Endothelial cell of umbilical vein (primary cell): ENCODE results near the gene BUD13. TPM values are rescaled to one million over a fixed set of nuclear protein-coding genes. Genes with fewer than 3 reads are reported as not detected.

Experiments
- BruUV-seq: library from RNA; stranded (reverse); fragments of 400-500 nt; replicated peaks from 2 replicates; lab custom pipeline; 2021; lab: Mats Ljungman, UMichigan
- CTCF ChIA-PET: fragments of 300-600, 350-600 bp; sonication (Branson Sonifier 250); formaldehyde crosslinking; loops from one replicate; lab custom pipeline; 2021; ENCODE audit warnings: antibody characterized with exemption, inconsistent platforms; lab: Charles Lee
- POLR2A ChIA-PET: fragments of 300-600, 350-600 bp; sonication (Branson Sonifier 250); formaldehyde crosslinking; loops from one replicate; lab custom pipeline; 2021; ENCODE audit warnings: antibody characterized with exemption, inconsistent platforms; lab: Charles Lee
- DNase-seq: peaks from one replicate; pipeline ENCODE4 v3.0.0-alpha.2; 2011; ENCODE audit warnings: low read depth, low spot score
- FAIRE-seq: peaks from 2 replicates; lab custom pipeline; 2011; peaks lifted over from hg19 to GRCh38; lab: Jason Lieb, UNC
- H2AFZ ChIP-seq: 2 replicates; pipeline ENCODE4 v1.6.0; 2012; ENCODE audit warnings: low read depth, low read length, control low read depth, inconsistent platforms
- H3K27ac ChIP-seq: 2 replicates; pipeline ENCODE4 v1.5.1; 2011; ENCODE audit warnings: low read depth, mild to moderate bottlenecking, control low read depth, low read length, moderate library complexity; ENCODE audit not compliant: insufficient read depth
- H3K27me3 ChIP-seq, 2 experiments: 2 replicates each; pipeline versions ENCODE4 v1.6.0 to v1.6.1; 2011; ENCODE audit warnings: low read length in 2 of 2, mixed read lengths in 1 of 2; ENCODE audit not compliant: control insufficient read depth in 2 of 2, insufficient read depth in 2 of 2
- H3K36me3 ChIP-seq, 2 experiments: 2 replicates in 1 of 2; 3 replicates in 1 of 2; pipeline ENCODE4 v1.5.1; 2011; ENCODE audit warnings: low read length in 2 of 2, mild to moderate bottlenecking in 1 of 2, moderate library complexity in 1 of 2; ENCODE audit not compliant: control insufficient read depth in 2 of 2, insufficient read depth in 2 of 2; ENCODE audit errors: extremely low read depth in 1 of 2
- H3K4me1 ChIP-seq: 3 replicates; pipeline ENCODE4 v1.5.1; 2011; ENCODE audit warnings: mild to moderate bottlenecking, low read length; ENCODE audit not compliant: control insufficient read depth, insufficient read depth; ENCODE audit errors: extremely low read depth
- H3K4me2 ChIP-seq: 2 replicates; pipeline ENCODE4 v1.6.1; 2011; ENCODE audit warnings: low read length, control low read depth, mixed read lengths; ENCODE audit not compliant: insufficient read depth
- H3K4me3 ChIP-seq, 3 experiments: fragments of 200-600 bp in 1 of 3; sonication (generic), shearing (Covaris generic) in 1 of 3; replicated peaks in 1 of 3; 2 replicates each; pipeline ENCODE4 v1.5.1; 2011 to 2016; ENCODE audit warnings: control low read depth in 3 of 3, low read length in 3 of 3, mild to moderate bottlenecking in 2 of 3, inconsistent platforms in 1 of 3, low read depth in 1 of 3, moderate library complexity in 1 of 3; ENCODE audit not compliant: insufficient read depth in 1 of 3
- H3K79me2 ChIP-seq: 2 replicates; pipeline ENCODE4 v1.6.0; 2012; ENCODE audit warnings: low read length, inconsistent platforms; ENCODE audit not compliant: control insufficient read depth, insufficient read depth
- H3K9ac ChIP-seq: replicated peaks from 2 replicates; pipeline ENCODE3; 2011; ENCODE audit warnings: low read length, control low read depth; ENCODE audit not compliant: insufficient read depth; ENCODE audit errors: extremely low read depth
- H3K9me1 ChIP-seq: replicated peaks from 3 replicates; pipeline ENCODE4 v1.6.0; 2011; ENCODE audit warnings: mild to moderate bottlenecking, low read length; ENCODE audit not compliant: control insufficient read depth, insufficient read depth; ENCODE audit errors: extremely low read depth
- H3K9me3 ChIP-seq: replicated peaks from 2 replicates; pipeline ENCODE4 v1.5.1; 2012; ENCODE audit warnings: low read length, inconsistent platforms; ENCODE audit not compliant: control insufficient read depth, insufficient read depth
- H4K20me1 ChIP-seq: replicated peaks from 2 replicates; pipeline ENCODE3; 2011; ENCODE audit warnings: mild to moderate bottlenecking, low read length; ENCODE audit not compliant: control insufficient read depth, insufficient read depth; ENCODE audit errors: extremely low read depth
- CTCF ChIP-seq, 2 donors: IDR thresholded peaks; 1 replicate in 1 of 2; 2 replicates in 1 of 2; pipeline ENCODE4 v1.5.1; 2011; ENCODE audit warnings: low read length in 2 of 2, mild to moderate bottlenecking in 2 of 2, moderate library complexity in 2 of 2, control low read depth in 1 of 2, inconsistent platforms in 1 of 2, low read depth in 1 of 2; ENCODE audit not compliant: insufficient read depth in 1 of 2; ENCODE audit errors: extremely low read depth in 1 of 2
- EZH2 ChIP-seq: IDR thresholded peaks from 2 replicates; pipeline ENCODE4 v1.6.1; 2012; ENCODE audit warnings: borderline replicate concordance, low read depth, mild to moderate bottlenecking, moderate library complexity, low read length, inconsistent platforms; ENCODE audit not compliant: severe bottlenecking
- FOS ChIP-seq: IDR thresholded peaks from 2 replicates; pipeline ENCODE4 v1.6.1; 2011; ENCODE audit warnings: mild to moderate bottlenecking, low read length, moderate library complexity, borderline replicate concordance; ENCODE audit not compliant: insufficient read depth
- GATA2 ChIP-seq: IDR thresholded peaks from 2 replicates; pipeline ENCODE4 v1.7.0; 2011; ENCODE audit warnings: low read depth, mild to moderate bottlenecking, moderate library complexity, mixed read lengths, low read length; ENCODE audit not compliant: insufficient read length, insufficient read depth
- JUN ChIP-seq: IDR thresholded peaks from 2 replicates; pipeline ENCODE4 v1.6.1; 2011; ENCODE audit warnings: borderline replicate concordance, low read depth; ENCODE audit not compliant: insufficient read length, insufficient read depth
- MYC ChIP-seq: IDR thresholded peaks from one replicate; pipeline ENCODE4 v1.6.1; 2011; ENCODE audit warnings: mild to moderate bottlenecking, low read depth, low read length
- POLR2A ChIP-seq: IDR thresholded peaks from 2 replicates; pipeline ENCODE4 v1.6.1; 2012; ENCODE audit warnings: low read depth, mild to moderate bottlenecking, control low read depth, low read length
- POLR2AphosphoS5 ChIP-seq: IDR thresholded peaks from 2 replicates; pipeline ENCODE4 v1.6.1; 2012; ENCODE audit warnings: low read depth, mild to moderate bottlenecking, control low read depth, low read length, moderate library complexity; ENCODE audit not compliant: insufficient read depth
- dilution Hi-C: fragments of 300-500 bp; cut with MboI; formaldehyde crosslinking; loops from one replicate; pipeline ENCODE4 v1.15.0; 2019; ENCODE audit warnings: low sequenced_read_pairs; ENCODE audit not compliant: extremely low pct_ligation_motif_present
- intact Hi-C: fragments of 100-400 bp; cut with micrococcal nuclease; formaldehyde crosslinking; loops from one replicate; pipeline ENCODE4 v1.10.0; 2022
- polyA plus RNA-seq, 4 experiments: library from polyadenylated mRNA; depleted of rRNA in 3 of 4; stranded (reverse) in 3 of 4; unstranded in 1 of 4; fragments of >200 nt; gene quantifications; 2 replicates each; pipeline versions ENCODE4 v1.2.1 to v1.2.3, GENCODE V29; 2011 to 2012; ENCODE audit warnings: missing spikeins in 1 of 4
- total RNA-seq: library from RNA; stranded (reverse); gene quantifications from 2 replicates; pipeline ENCODE4 v1.2.3, GENCODE V29; 2021
- TF ChIP-seq, protein P1 (sequence below): IDR thresholded peaks from 2 replicates; pipeline ENCODE4 v1.6.1; 2011; ENCODE audit not compliant: insufficient read depth, insufficient read length

BUD13 gene
- total and polyA plus RNA-seq, 2 donors (not counting 3 experiments of a cell fraction or from before 2014, with no cell fraction given): 18.8 to 21.8 TPM

DNA sequence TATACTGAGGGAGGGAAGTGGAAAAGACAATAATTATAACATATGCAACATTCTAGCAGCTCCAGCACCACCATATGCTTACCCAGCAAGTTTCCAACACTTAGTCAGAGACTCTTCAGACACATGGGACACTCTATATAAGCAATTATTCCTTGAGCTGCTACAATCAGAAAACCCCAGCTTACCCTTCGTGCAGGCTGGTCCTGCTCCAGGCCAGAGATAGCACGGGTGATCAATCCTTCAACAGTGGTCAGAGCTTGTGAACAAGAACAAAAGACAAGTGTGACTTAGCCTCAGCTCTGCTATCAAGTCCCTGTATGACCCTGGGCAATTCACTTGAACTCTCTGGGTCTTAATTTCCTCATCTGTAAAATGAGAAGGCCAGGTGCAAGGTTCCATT, 13.5 kb upstream of the BUD13 start:
- Histone ChIP-seq H3K9me3 (no peaks in the 10 kb centered on the region), H3K27ac (no peak overlapping the region), H3K4me2 (no peak overlapping the region), H2AFZ (no peak overlapping the region), H3K27me3 (no peaks in the 10 kb centered on the region), H3K79me2 (peaks cover 15% of the 10 kb centered on the region), H4K20me1 (no peaks in the 10 kb centered on the region), H3K9me1 (no peaks in the 10 kb centered on the region), H3K36me3 (peaks cover 24 to 31% of the 10 kb centered on the region in 2 experiments), H3K4me3 (no peak overlapping the region), H3K4me1 (peaks cover 13% of the 10 kb centered on the region), H3K9ac (no peak overlapping the region)
- FAIRE-seq: no peak
- no TSS peak for BruUV-seq
- dilution Hi-C loops: no loop called here
- POLR2A ChIA-PET: interaction anchor here (0.6 kb wide), 1 partner anchor 1650 kb away, joined by 3 read pairs; the partner anchor contains the start of gene KMT2A
- CTCF ChIA-PET: interaction anchor here (2.6 to 6.2 kb wide), 2 partner anchors 50 to 322 kb away, joined by 30 to 210 read pairs; no protein-coding TSS in a partner anchor
- no peak for DNase-seq
- TF ChIP-seq, protein P1, sequence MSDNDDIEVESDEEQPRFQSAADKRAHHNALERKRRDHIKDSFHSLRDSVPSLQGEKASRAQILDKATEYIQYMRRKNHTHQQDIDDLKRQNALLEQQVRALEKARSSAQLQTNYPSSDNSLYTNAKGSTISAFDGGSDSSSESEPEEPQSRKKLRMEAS: no peak
- TF ChIP-seq POLR2AphosphoS5: no peak
- no peak for TF ChIP-seq POLR2A
- TF ChIP-seq FOS: no peak
- TF ChIP-seq CTCF (IDR thresholded peaks at IDR 0.05; ENCODE audit: extremely low read depth in 1 of 2, insufficient read depth in 1 of 2, low read depth in 1 of 2, low read length in 2 of 2): no peak
- no peak for TF ChIP-seq EZH2
- TF ChIP-seq JUN: no peak
- no peak for TF ChIP-seq MYC
- no peak for TF ChIP-seq GATA2
- intact Hi-C loops: loop anchor here (5.0 kb wide), 1 partner anchor 541 kb away; the partner anchor contains the start of gene CEP164
